ENCODE data around the gene ZIM2. TPM values are rescaled to one million over a fixed set of nuclear protein-coding genes. Genes with fewer than 3 reads are reported as not detected.

ZIM2 gene
- total RNA-seq, 1 donor from 2014 or later, result not detected

GRCh38 chr19:56837492-56838023 is 3.0 kb downstream of the ZIM2 start:
- Histone ChIP-seq H3K36me3 (ENCODE audit: control insufficient read depth, insufficient read depth, low read length) (no peaks in the 10 kb centered on the region), H3K27me3 (ENCODE audit: control insufficient read depth, insufficient read depth, low read length) (peaks cover 8% of the 10 kb centered on the region), H3K4me3 (ENCODE audit: low read depth, low read length) (peak overlapping the region; percentile 42)
- TF ChIP-seq CTCF (IDR thresholded peaks at IDR 0.05; ENCODE audit: insufficient read depth, low read length, poor library complexity, severe bottlenecking), result peak; percentile 46
- DNase-seq (ENCODE audit: low read depth), result peak; percentile 47

- H3K27me3 ChIP-seq (ENCODE audit: control insufficient read depth, insufficient read depth, low read length), result peaks cover 8% of the 10 kb centered on the region
- no peak for DNase-seq (ENCODE audit: low read depth)
- TF ChIP-seq CTCF (IDR thresholded peaks at IDR 0.05; ENCODE audit: insufficient read depth, low read length, poor library complexity, severe bottlenecking), result no peak
- no peaks in the 10 kb centered on the region for H3K36me3 ChIP-seq (ENCODE audit: control insufficient read depth, insufficient read depth, low read length)
- H3K4me3 ChIP-seq (ENCODE audit: low read depth, low read length), result no peak overlapping the region
Measured at GRCh38 chr19:56837004-56837403, 3.5 kb downstream of the ZIM2 start.

- H3K27me3 ChIP-seq (ENCODE audit: control insufficient read depth, insufficient read depth, low read length), result peaks cover 7% of the 10 kb centered on the region
- H3K4me3 ChIP-seq (ENCODE audit: low read depth, low read length), result no peak overlapping the region
- no peaks in the 10 kb centered on the region for H3K36me3 ChIP-seq (ENCODE audit: control insufficient read depth, insufficient read depth, low read length)
- DNase-seq (ENCODE audit: low read depth), result no peak
- TF ChIP-seq CTCF (IDR thresholded peaks at IDR 0.05; ENCODE audit: insufficient read depth, low read length, poor library complexity, severe bottlenecking), result no peak
Measured at GRCh38 chr19:56836059-56836458, 4.5 kb downstream of the ZIM2 start.

- no peak for DNase-seq (ENCODE audit: low read depth)
- TF ChIP-seq CTCF (IDR thresholded peaks at IDR 0.05; ENCODE audit: insufficient read depth, low read length, poor library complexity, severe bottlenecking), result no peak
- no peaks in the 10 kb centered on the region for H3K36me3 ChIP-seq (ENCODE audit: control insufficient read depth, insufficient read depth, low read length)
- peaks cover 3% of the 10 kb centered on the region for H3K27me3 ChIP-seq (ENCODE audit: control insufficient read depth, insufficient read depth, low read length)
- no peak overlapping the region for H3K4me3 ChIP-seq (ENCODE audit: low read depth, low read length)
Measured at GRCh38 chr19:56835401-56835800, 5.1 kb downstream of the ZIM2 start.

- no peak for DNase-seq (ENCODE audit: low read depth)
- Histone ChIP-seq H3K4me3 (ENCODE audit: low read depth, low read length) (no peak overlapping the region), H3K27me3 (ENCODE audit: control insufficient read depth, insufficient read depth, low read length) (no peaks in the 10 kb centered on the region), H3K36me3 (ENCODE audit: control insufficient read depth, insufficient read depth, low read length) (no peaks in the 10 kb centered on the region)
- TF ChIP-seq CTCF (IDR thresholded peaks at IDR 0.05; ENCODE audit: insufficient read depth, low read length, poor library complexity, severe bottlenecking), result no peak
Measured at GRCh38 chr19:56834564-56835375, 5.8 kb downstream of the ZIM2 start.
